Activated T-cell treated with anti-CD3 and anti-CD28 coated beads for 4 hours (primary cell): ENCODE data around the gene TIMM9.
A peak's percentile ranks its signal among the peaks of the same experiment; 100 is the strongest.
"Not testable (repeated sequence)": the region's sequence is repeated elsewhere in the genome, so short reads cannot be mapped to it uniquely, and the experiment has no call there.

Experiments
- DNase-seq: peaks from one replicate; pipeline ENCODE4 v3.0.0-alpha.2; 2020

The TIMM9 gene

GRCh38 chr14:58427281-58428117 lies at the start of gene TIMM9, which contains the start of gene KIAA0586:
TIMM9 (minus strand) TSS chr14:58427531; CDS start chr14:58411945, 15,586 bp downstream.
KIAA0586 (plus strand) TSS chr14:58427719; CDS start chr14:58428265, 546 bp downstream.
- peak; percentile 93 for DNase-seq

GRCh38 chr14:58476320-58476719 lies 49.0 kb upstream of the TIMM9 start:
- DNase-seq: no peak

GRCh38 chr14:58469309-58469708 lies 42.0 kb upstream of the TIMM9 start:
- DNase-seq: no peak

- DNase-seq: no peak
Measured at GRCh38 chr14:58467575-58467974, 40.2 kb upstream of the TIMM9 start.

GRCh38 chr14:58466459-58466858 lies 39.1 kb upstream of the TIMM9 start:
- no peak for DNase-seq

GRCh38 chr14:58465421-58465820 lies 38.1 kb upstream of the TIMM9 start:
- DNase-seq: no peak

GRCh38 chr14:58464652-58465051 lies 37.3 kb upstream of the TIMM9 start:
- DNase-seq: no peak

GRCh38 chr14:58463147-58463546 lies 35.8 kb upstream of the TIMM9 start:
- DNase-seq: no peak

GRCh38 chr14:58460772-58461171 lies 33.4 kb upstream of the TIMM9 start:
- no peak for DNase-seq

GRCh38 chr14:58455593-58456265 lies 28.4 kb upstream of the TIMM9 start:
- DNase-seq: no peak

GRCh38 chr14:58444627-58445026 lies 17.3 kb upstream of the TIMM9 start:
- no peak for DNase-seq

GRCh38 chr14:58439476-58439875 lies 12.1 kb upstream of the TIMM9 start:
- DNase-seq: no peak

GRCh38 chr14:58430156-58430555 lies 2.8 kb upstream of the TIMM9 start:
- no peak for DNase-seq

GRCh38 chr14:58428118-58428683 lies 870 bp upstream of the TIMM9 start:
- DNase-seq: no peak

GRCh38 chr14:58426670-58427280 lies 556 bp downstream of the TIMM9 start:
- peak; percentile 35 for DNase-seq

- not testable (repeated sequence) for DNase-seq
Measured at GRCh38 chr14:58416934-58417333, 10.4 kb downstream of the TIMM9 start.

- no peak for DNase-seq
Measured at GRCh38 chr14:58415636-58416547, 11.4 kb downstream of the TIMM9 start.

- DNase-seq: no peak
Measured at GRCh38 chr14:58414845-58415244, 12.5 kb downstream of the TIMM9 start.

GRCh38 chr14:58408681-58409215 lies 18.6 kb downstream of the TIMM9 start:
- DNase-seq: no peak

GRCh38 chr14:58401587-58401986 lies 25.7 kb downstream of the TIMM9 start:
- no peak for DNase-seq

- no peak for DNase-seq
Measured at GRCh38 chr14:58398895-58399294, 28.4 kb downstream of the TIMM9 start.

GRCh38 chr14:58398495-58398894 lies 28.8 kb downstream of the TIMM9 start:
- no peak for DNase-seq
